CD4-positive, alpha-beta T cell (primary cell): Measurements from ENCODE around the gene VRK2. TPM values are rescaled to one million over a fixed set of nuclear protein-coding genes. Genes with fewer than 3 reads are reported as not detected.

Experiments
- ATAC-seq: fragments of 200-7000 bp; cut with Tn5 transposase; one replicate; pipeline ENCODE4 v1.10.0; 2022; ENCODE audit warnings: mild to moderate bottlenecking; ENCODE audit not compliant: poor library complexity
- CTCF ChIA-PET: fragments of 350-600 bp; sonication (Branson Sonifier 250); formaldehyde crosslinking; loops from one replicate; lab custom pipeline; 2021; ENCODE audit warnings: antibody characterized with exemption, inconsistent platforms; lab: Charles Lee
- POLR2A ChIA-PET: fragments of 350-600 bp; sonication (Branson Sonifier 250); formaldehyde crosslinking; loops from one replicate; lab custom pipeline; 2021; ENCODE audit warnings: antibody characterized with exemption, inconsistent platforms; lab: Charles Lee
- DNase-seq, 14 experiments: peaks; one replicate each; pipeline ENCODE4 v3.0.0-alpha.2; 2013 to 2020; ENCODE audit warnings: mixed read lengths in 2 of 14
- H3K27ac ChIP-seq, 2 donors: one replicate each; pipeline versions ENCODE4 v1.5.1 to v1.7.0; 2013; ENCODE audit warnings: low read length in 2 of 2, low read depth in 1 of 2, mild to moderate bottlenecking in 1 of 2
- H3K27me3 ChIP-seq, 2 experiments: 1 replicate in 1 of 2; 2 replicates in 1 of 2; pipeline versions ENCODE4 v1.6.1 to v1.7.0; 2013; ENCODE audit warnings: low read length in 2 of 2, control low read depth in 1 of 2, mild to moderate bottlenecking in 1 of 2, moderate library complexity in 1 of 2; ENCODE audit not compliant: insufficient read depth in 2 of 2, control insufficient read depth in 1 of 2
- H3K36me3 ChIP-seq: one replicate; pipeline ENCODE4 v1.6.1; 2013; ENCODE audit warnings: low read length, control low read depth; ENCODE audit not compliant: insufficient read depth
- H3K4me1 ChIP-seq: one replicate; pipeline ENCODE4 v1.6.1; 2013; ENCODE audit warnings: low read length, control low read depth; ENCODE audit not compliant: insufficient read depth
- H3K4me3 ChIP-seq: one replicate; pipeline ENCODE4 v1.5.1; 2013; ENCODE audit warnings: mild to moderate bottlenecking, low read length, moderate library complexity
- H3K9me3 ChIP-seq, 2 experiments: 1 replicate in 1 of 2; 2 replicates in 1 of 2; pipeline versions ENCODE4 v1.6.1 to v1.7.0; 2013; ENCODE audit warnings: low read length in 2 of 2, mild to moderate bottlenecking in 2 of 2, control low read depth in 1 of 2, moderate library complexity in 1 of 2; ENCODE audit not compliant: control insufficient read depth in 1 of 2, insufficient read depth in 1 of 2
- H3K27ac Mint-ChIP-seq: one replicate; pipeline ENCODE4 v1.8.0; 2020; ENCODE audit warnings: mixed read lengths
- H3K27me3 Mint-ChIP-seq: one replicate; pipeline ENCODE4 v1.8.0; 2021; ENCODE audit warnings: mixed read lengths
- H3K36me3 Mint-ChIP-seq: one replicate; pipeline ENCODE4 v1.8.0; 2021; ENCODE audit warnings: low read depth, mixed read lengths
- H3K4me1 Mint-ChIP-seq: one replicate; pipeline ENCODE4 v1.8.0; 2021; ENCODE audit warnings: low read depth, mixed read lengths
- H3K4me3 Mint-ChIP-seq: one replicate; pipeline ENCODE4 v1.8.0; 2020; ENCODE audit warnings: mild to moderate bottlenecking, mixed read lengths
- H3K9me3 Mint-ChIP-seq: one replicate; pipeline ENCODE4 v1.8.0; 2020; ENCODE audit warnings: mixed read lengths
- CTCF ChIP-seq: fragments of 200-600 bp; IDR thresholded peaks from one replicate; pipeline ENCODE4 v1.8.0; 2022; ENCODE audit warnings: antibody characterized with exemption, mild to moderate bottlenecking
- intact Hi-C, 2 experiments: fragments of 100-400 bp; cut with DNase I in 1 of 2; cut with micrococcal nuclease in 1 of 2; formaldehyde crosslinking; loops; one replicate each; pipeline versions ENCODE4 v1.15.1 to v1.9.0; 2023 to 2025; cut with DNase I, micrococcal nuclease
- total RNA-seq, 174 experiments: library from RNA in 2 of 174; stranded (reverse) in 2 of 174; gene quantifications; one replicate each; pipeline ENCODE4 v1.2.3 and lab custom pipeline; 2021 to 2026

Gene VRK2
- total RNA-seq, 2 experiments from 2014 or later = 11.1 to 11.5 TPM

GRCh38 chr2:58010599-58010998, 36.0 kb upstream of the VRK2 start:
- ChIA-PET CTCF (no interaction called here), POLR2A (no interaction called here)
- peaks cover 2% of the 10 kb centered on the region for H3K9me3 Mint-ChIP-seq
- no peak overlapping the region for H3K27ac Mint-ChIP-seq
- no peaks in the 10 kb centered on the region for H3K27me3 Mint-ChIP-seq
- intact Hi-C loops = no loop called here
- Histone ChIP-seq H3K4me1 (no peaks in the 10 kb centered on the region), H3K36me3 (no peaks in the 10 kb centered on the region), H3K4me3 (no peak overlapping the region), H3K27ac (no peak overlapping the region), H3K27me3 (no peaks in the 10 kb centered on the region), H3K9me3 (peaks cover 0 to 4% of the 10 kb centered on the region in 2 experiments)
- no peak for ATAC-seq
- no peak overlapping the region for H3K4me3 Mint-ChIP-seq
- no peak for DNase-seq
- no peaks in the 10 kb centered on the region for H3K36me3 Mint-ChIP-seq
- no peaks in the 10 kb centered on the region for H3K4me1 Mint-ChIP-seq
- no peak for TF ChIP-seq CTCF

- H3K9me3 ChIP-seq = peaks cover 0 to 5% of the 10 kb centered on the region in 2 experiments
- no peaks in the 10 kb centered on the region for H3K27me3 Mint-ChIP-seq
- H3K27me3 ChIP-seq = no peaks in the 10 kb centered on the region
- intact Hi-C loops = no loop called here
- H3K9me3 Mint-ChIP-seq = peaks cover 3% of the 10 kb centered on the region
- no peak overlapping the region for H3K4me3 ChIP-seq
- ChIA-PET POLR2A (no interaction called here), CTCF (no interaction called here)
- no peaks in the 10 kb centered on the region for H3K4me1 ChIP-seq
- no peak for DNase-seq
- H3K36me3 ChIP-seq = no peaks in the 10 kb centered on the region
- H3K36me3 Mint-ChIP-seq = no peaks in the 10 kb centered on the region
- no peak for TF ChIP-seq CTCF
- H3K27ac Mint-ChIP-seq = no peak overlapping the region
- H3K4me3 Mint-ChIP-seq = no peak overlapping the region
- H3K27ac ChIP-seq = no peak overlapping the region
- peaks cover 12% of the 10 kb centered on the region for H3K4me1 Mint-ChIP-seq
- no peak for ATAC-seq
Measured at GRCh38 chr2:58019229-58019628, 27.4 kb upstream of the VRK2 start.

- peaks cover 12% of the 10 kb centered on the region for H3K4me1 Mint-ChIP-seq
- no peak overlapping the region for H3K4me3 ChIP-seq
- H3K36me3 ChIP-seq = no peaks in the 10 kb centered on the region
- no peaks in the 10 kb centered on the region for H3K36me3 Mint-ChIP-seq
- ATAC-seq = no peak
- ChIA-PET POLR2A (no interaction called here), CTCF (no interaction called here)
- no peaks in the 10 kb centered on the region for H3K9me3 ChIP-seq
- no peaks in the 10 kb centered on the region for H3K4me1 ChIP-seq
- no peak overlapping the region for H3K27ac Mint-ChIP-seq
- no peaks in the 10 kb centered on the region for H3K27me3 Mint-ChIP-seq
- TF ChIP-seq CTCF = no peak
- no peak for DNase-seq
- no peaks in the 10 kb centered on the region for H3K27me3 ChIP-seq
- no peak overlapping the region for H3K4me3 Mint-ChIP-seq
- intact Hi-C loops = no loop called here
- H3K9me3 Mint-ChIP-seq = no peaks in the 10 kb centered on the region
- no peak overlapping the region for H3K27ac ChIP-seq
Measured at GRCh38 chr2:58025150-58025933, 21.3 kb upstream of the VRK2 start.
